ENCODE results near the gene MARK4.

DNA sequence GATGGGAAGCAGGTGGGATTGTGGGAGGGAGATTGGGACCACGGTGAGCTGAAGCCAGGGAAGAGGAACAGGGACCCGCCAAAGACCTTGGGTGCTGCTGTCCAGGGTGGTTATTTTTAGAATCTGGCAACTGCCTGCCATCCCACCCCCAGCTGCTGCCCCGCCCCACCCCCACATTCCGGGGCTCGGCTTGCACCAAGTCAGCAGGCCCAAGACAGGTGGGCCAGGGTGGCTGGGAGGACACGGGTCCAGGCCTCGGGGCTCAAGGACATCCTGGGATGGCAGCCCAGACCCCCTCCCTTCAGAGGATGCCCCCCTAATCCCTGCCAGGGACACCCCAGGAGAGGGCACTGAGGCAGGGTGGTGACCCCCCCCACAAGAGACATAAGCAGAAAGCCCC lies 70.8 kb downstream of the MARK4 start:
- TF ChIP-seq POLR2A (IDR thresholded peaks at IDR 0.05; ENCODE audit: low read length) (no peak), GATA1 (IDR thresholded peaks at IDR 0.05; ENCODE audit: low read depth, low read length) (no peak)

Measured in erythroblast (primary cell).